HG03045 (cell line): ENCODE results near the gene SNAPC2.
"Not testable (repeated sequence)": the region's sequence is repeated elsewhere in the genome, so short reads cannot be mapped to it uniquely, and the experiment has no call there.

Experiments used
- ATAC-seq: cut with Tn5 transposase; IDR thresholded peaks from one replicate; pipeline ENCODE4 v1.9.1; 2021; ENCODE audit warnings: mild to moderate bottlenecking, moderate library complexity; ENCODE audit not compliant: unreplicated experiment

SNAPC2 gene

GRCh38 chr19:7908078-7908699 lies 11.9 kb upstream of the SNAPC2 start:
- ATAC-seq: no peak

GRCh38 chr19:7908742-7909461 lies 11.2 kb upstream of the SNAPC2 start:
- no peak for ATAC-seq

- ATAC-seq: no peak
Observed at GRCh38 chr19:7909471-7910067, 10.6 kb upstream of the SNAPC2 start.

- no peak for ATAC-seq
Observed at GRCh38 chr19:7910321-7911161, 9.6 kb upstream of the SNAPC2 start.

GRCh38 chr19:7911508-7912143 lies 8.5 kb upstream of the SNAPC2 start:
- no peak for ATAC-seq

- no peak for ATAC-seq
Observed at GRCh38 chr19:7912144-7912696, 7.9 kb upstream of the SNAPC2 start.

- ATAC-seq: no peak
Observed at GRCh38 chr19:7912697-7913564, 7.2 kb upstream of the SNAPC2 start.

- no peak for ATAC-seq
Observed at GRCh38 chr19:7913652-7914051, 6.5 kb upstream of the SNAPC2 start.

DNA sequence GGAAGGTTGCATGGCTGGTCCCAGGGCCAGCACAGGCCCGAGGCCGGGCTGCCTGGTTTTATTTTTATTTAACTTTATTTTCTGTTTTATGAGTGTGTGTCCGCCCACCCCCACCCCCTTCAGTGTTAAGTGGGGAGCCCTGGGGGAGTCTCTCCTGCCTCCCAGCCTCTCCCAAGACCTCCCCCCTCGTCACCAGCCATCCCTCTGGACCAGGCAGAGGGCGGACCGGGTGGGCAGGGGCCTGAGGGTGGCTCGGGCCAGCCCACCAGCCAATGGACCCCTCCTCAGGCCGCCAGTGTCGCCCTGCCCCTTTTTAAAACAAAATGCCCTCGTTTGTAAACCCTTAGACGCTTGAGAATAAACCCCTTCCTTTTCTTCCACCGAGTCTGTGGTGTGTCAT lies 6.0 kb upstream of the SNAPC2 start:
- ATAC-seq: no peak

- no peak for ATAC-seq
Observed at GRCh38 chr19:7914598-7915045, 5.5 kb upstream of the SNAPC2 start, which contains the start of gene TGFBR3L. Gene TGFBR3L, plus strand, starts transcription at chr19:7914830.

- no peak for ATAC-seq
Observed at GRCh38 chr19:7915250-7916102, 4.7 kb upstream of the SNAPC2 start.

DNA sequence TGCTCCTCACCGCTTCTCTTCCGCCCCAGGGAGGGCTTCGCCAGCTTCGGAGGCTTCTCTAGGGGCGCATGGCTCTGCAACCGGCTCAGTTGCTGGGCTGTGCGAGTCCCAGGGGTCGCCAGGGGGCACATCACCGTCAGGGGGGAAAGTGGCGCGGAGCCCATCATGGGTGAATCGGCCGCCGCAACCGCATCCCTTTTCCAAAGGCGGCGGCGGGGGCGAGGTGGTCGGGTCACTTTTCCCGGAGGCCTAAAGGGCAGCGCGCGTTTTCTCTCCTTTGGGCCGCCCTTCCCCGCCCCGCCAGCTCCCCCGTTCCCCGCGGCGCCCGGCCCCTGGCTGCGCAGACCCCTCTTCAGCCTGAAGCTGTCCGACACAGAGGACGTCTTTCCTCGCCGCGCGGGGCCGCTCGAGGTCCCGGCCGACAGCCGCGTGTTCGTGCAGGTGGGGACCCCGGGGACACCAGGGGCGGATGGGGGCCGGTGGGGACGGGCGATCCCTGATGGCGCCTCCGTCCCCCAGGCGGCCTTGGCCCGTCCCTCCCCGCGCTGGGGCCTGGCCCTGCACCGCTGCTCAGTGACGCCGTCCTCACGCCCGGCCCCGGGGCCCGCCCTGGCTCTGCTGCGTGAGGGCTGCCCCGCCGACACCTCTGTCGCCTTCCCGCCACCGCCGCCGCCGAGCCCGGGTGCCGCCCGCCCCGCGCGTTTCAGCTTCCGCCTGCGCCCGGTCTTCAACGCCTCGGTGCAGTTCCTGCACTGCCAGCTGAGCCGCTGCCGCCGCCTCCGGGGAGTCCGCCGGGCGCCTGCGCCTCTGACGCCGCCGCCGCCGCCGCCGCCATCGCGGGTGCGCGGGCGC lies 3.8 kb upstream of the SNAPC2 start:
- ATAC-seq: no peak

DNA sequence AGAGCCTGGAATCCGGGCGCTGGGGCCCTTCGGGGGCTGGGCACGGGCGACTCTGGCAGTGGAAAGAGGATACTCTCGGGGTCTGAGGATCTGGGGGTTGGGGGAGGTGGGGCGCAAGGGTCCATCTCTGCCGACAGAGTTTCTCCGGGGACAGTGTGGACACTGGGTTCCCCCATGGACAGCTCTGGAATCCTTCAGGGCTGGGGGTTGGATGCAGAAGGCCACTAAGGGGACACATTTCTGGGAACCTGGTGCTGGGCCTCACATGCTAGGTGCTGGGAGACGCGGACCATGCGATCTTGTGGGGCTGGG lies 3.2 kb upstream of the SNAPC2 start:
- ATAC-seq: no peak

- ATAC-seq: no peak
Observed at GRCh38 chr19:7917267-7918061, 2.7 kb upstream of the SNAPC2 start.

DNA sequence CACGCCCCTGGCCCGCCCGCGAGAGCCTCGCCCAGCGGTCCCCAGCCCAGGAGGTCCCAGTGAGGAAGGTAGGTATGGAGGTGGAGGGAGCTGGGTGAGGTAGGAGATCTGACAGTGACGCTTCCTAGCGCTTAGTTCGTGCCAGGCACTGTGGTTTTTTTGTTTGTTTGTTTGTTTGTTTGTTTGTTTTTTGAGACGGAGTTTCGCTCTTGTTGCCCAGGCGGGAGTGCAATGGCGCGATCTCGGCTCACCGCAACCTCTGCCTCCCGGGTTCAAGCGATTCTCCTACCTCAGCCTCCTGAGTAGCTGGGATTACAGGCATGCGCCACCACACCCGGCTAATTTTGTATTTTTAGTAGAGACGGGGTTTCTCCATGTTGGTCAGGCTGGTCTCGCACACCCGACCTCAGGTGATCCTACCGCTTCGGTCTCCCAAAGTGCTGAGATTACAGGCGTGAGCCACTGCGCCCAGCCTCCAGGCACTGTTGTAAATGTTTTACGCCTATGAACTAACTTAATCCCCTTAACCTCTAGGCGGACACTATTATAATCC lies 2.0 kb upstream of the SNAPC2 start:
- not testable (repeated sequence) for ATAC-seq

DNA sequence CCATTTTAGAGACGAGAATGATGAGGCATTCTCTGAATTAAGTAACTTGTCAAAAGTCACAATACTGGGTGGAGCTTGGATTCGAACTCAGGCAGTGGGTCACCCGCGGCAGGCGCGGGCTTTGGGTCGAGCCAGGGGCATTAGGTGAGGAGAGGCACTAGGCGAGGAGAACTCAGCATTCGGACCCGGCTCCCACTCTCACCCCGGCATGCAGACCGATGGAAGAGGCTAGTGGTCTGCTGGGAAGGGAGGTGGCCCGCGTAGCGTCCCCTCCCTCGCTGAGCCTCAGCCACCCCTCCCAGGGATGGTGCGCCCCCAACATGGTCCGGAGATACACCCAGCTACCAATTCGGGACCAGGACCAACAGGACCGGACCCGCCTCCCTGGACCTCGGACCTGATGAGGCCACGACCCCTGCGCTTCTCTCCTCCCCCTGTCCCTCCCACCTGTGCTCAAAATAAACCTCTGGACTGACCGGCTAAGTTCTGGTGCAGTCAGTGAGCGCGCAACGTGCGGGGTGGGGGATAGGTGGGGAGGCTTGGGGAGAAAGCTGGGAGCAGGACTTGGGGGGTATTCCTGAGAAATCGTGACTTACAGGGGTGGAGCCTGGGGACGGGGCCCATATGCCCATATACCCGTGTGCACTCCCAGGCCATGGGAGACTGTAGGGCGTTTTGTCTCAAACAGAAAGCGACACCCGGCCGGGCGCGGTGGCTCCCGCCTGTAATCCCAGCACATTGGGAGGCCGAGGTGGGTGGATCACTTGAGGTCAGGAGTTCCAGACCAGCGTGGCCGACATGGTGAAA lies 1.3 kb upstream of the SNAPC2 start:
- ATAC-seq: no peak
